ENCODE measurements around the gene KCP. TPM values are rescaled to one million over a fixed set of nuclear protein-coding genes. Genes with fewer than 3 reads are reported as not detected.

The KCP gene
- total RNA-seq, 1 donor from 2014 or later = 1.3 TPM

GRCh38 chr7:128842674-128843641 is 67.6 kb downstream of the KCP start:
- Histone ChIP-seq H3K9me3 (no peaks in the 10 kb centered on the region), H3K36me3 (no peaks in the 10 kb centered on the region), H3K27ac (no peak overlapping the region), H3K27me3 (no peaks in the 10 kb centered on the region), H3K4me1 (no peaks in the 10 kb centered on the region), H3K4me3 (no peak overlapping the region)
- ATAC-seq (no peak), DNase-seq (no peak)
- TF ChIP-seq, protein P1, sequence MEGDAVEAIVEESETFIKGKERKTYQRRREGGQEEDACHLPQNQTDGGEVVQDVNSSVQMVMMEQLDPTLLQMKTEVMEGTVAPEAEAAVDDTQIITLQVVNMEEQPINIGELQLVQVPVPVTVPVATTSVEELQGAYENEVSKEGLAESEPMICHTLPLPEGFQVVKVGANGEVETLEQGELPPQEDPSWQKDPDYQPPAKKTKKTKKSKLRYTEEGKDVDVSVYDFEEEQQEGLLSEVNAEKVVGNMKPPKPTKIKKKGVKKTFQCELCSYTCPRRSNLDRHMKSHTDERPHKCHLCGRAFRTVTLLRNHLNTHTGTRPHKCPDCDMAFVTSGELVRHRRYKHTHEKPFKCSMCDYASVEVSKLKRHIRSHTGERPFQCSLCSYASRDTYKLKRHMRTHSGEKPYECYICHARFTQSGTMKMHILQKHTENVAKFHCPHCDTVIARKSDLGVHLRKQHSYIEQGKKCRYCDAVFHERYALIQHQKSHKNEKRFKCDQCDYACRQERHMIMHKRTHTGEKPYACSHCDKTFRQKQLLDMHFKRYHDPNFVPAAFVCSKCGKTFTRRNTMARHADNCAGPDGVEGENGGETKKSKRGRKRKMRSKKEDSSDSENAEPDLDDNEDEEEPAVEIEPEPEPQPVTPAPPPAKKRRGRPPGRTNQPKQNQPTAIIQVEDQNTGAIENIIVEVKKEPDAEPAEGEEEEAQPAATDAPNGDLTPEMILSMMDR (IDR thresholded peaks at IDR 0.05) = no peak
- intact Hi-C loops (cut with DNase I) = no loop called here

DNA sequence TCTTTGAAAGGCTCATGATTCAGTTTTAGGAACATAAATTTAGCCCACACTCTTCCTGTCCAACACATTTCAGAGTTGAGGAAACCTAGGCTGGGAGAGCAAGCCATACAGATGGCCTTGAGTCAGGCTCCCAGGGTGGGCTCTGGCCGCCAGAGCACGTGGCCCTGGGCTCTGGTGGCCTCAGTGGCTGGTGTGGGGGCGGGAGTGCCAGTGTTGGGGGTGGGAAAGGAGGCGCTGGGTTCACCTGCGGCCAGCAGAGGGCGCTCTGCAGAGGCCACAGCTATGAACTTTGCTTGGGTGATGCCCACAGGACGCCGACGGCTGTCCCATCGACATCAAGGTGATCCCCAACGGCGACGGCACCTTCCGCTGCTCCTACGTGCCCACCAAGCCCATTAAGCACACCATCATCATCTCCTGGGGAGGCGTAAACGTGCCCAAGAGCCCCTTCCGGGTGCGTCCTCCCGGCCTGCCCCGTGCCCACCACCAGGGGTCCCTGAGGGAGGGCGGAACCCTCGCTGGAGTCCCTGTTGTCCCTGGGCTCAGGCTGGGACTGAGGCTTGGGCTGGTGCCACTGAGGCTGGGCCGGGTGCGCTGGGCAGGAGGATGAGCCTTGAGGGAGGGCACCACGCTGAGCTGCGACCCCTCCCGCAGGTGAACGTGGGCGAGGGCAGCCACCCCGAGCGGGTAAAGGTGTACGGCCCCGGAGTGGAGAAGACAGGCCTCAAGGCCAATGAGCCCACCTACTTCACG is 68.4 kb downstream of the KCP start:
- no peak overlapping the region for H3K4me3 ChIP-seq
- no peaks in the 10 kb centered on the region for H3K36me3 ChIP-seq
- TF ChIP-seq, protein P1 (IDR thresholded peaks at IDR 0.05) = peak; percentile 76
- no peak overlapping the region for H3K27ac ChIP-seq
- H3K27me3 ChIP-seq = no peaks in the 10 kb centered on the region
- ATAC-seq (peak; percentile 74), DNase-seq (peak; percentile 76)
- H3K9me3 ChIP-seq = no peaks in the 10 kb centered on the region
- intact Hi-C loops (cut with DNase I) = no loop called here
- no peaks in the 10 kb centered on the region for H3K4me1 ChIP-seq

DNA sequence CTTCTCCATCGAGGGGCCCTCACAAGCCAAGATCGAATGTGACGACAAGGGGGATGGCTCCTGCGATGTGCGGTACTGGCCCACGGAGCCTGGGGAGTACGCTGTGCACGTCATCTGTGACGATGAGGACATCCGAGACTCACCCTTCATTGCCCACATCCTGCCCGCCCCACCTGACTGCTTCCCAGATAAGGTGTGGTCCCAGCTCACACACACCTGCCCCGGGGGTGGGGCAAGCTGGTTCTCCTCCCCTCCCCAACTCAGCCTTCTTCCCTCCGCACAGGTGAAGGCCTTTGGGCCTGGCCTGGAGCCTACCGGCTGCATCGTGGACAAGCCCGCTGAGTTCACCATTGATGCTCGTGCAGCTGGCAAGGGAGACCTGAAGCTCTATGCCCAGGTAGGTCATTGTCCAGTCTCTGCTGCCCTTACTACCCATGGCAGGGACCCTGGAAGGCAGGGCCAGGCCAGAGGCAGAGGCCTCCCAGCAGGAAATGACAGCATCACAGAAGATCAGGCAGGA is 69.3 kb downstream of the KCP start:
- TF ChIP-seq, protein P1 (IDR thresholded peaks at IDR 0.05) = no peak
- intact Hi-C loops (cut with DNase I) = no loop called here
- Histone ChIP-seq H3K36me3 (no peaks in the 10 kb centered on the region), H3K27me3 (no peaks in the 10 kb centered on the region), H3K4me1 (no peaks in the 10 kb centered on the region), H3K27ac (no peak overlapping the region), H3K9me3 (no peaks in the 10 kb centered on the region), H3K4me3 (no peak overlapping the region)
- ATAC-seq = no peak
- peak; percentile 63 for DNase-seq

GRCh38 chr7:128840326-128841170 is 70.0 kb downstream of the KCP start:
- Histone ChIP-seq H3K27me3 (no peaks in the 10 kb centered on the region), H3K36me3 (no peaks in the 10 kb centered on the region), H3K4me1 (no peaks in the 10 kb centered on the region), H3K9me3 (no peaks in the 10 kb centered on the region), H3K4me3 (no peak overlapping the region), H3K27ac (no peak overlapping the region)
- no peak for ATAC-seq
- TF ChIP-seq, protein P1 (IDR thresholded peaks at IDR 0.05) = no peak
- intact Hi-C loops (cut with DNase I) = no loop called here
- DNase-seq = peak; percentile 60

GRCh38 chr7:128839751-128840177 is 70.7 kb downstream of the KCP start:
- Histone ChIP-seq H3K36me3 (no peaks in the 10 kb centered on the region), H3K4me3 (no peak overlapping the region), H3K27ac (no peak overlapping the region), H3K27me3 (no peaks in the 10 kb centered on the region), H3K9me3 (no peaks in the 10 kb centered on the region), H3K4me1 (no peaks in the 10 kb centered on the region)
- peak; percentile 61 for DNase-seq
- TF ChIP-seq, protein P1 (IDR thresholded peaks at IDR 0.05) = no peak
- no peak for ATAC-seq
- intact Hi-C loops (cut with DNase I) = no loop called here

Data from upper lobe of right lung (tissue), 1 donor.